ENCODE data around the gene CACNA1G.

DNA sequence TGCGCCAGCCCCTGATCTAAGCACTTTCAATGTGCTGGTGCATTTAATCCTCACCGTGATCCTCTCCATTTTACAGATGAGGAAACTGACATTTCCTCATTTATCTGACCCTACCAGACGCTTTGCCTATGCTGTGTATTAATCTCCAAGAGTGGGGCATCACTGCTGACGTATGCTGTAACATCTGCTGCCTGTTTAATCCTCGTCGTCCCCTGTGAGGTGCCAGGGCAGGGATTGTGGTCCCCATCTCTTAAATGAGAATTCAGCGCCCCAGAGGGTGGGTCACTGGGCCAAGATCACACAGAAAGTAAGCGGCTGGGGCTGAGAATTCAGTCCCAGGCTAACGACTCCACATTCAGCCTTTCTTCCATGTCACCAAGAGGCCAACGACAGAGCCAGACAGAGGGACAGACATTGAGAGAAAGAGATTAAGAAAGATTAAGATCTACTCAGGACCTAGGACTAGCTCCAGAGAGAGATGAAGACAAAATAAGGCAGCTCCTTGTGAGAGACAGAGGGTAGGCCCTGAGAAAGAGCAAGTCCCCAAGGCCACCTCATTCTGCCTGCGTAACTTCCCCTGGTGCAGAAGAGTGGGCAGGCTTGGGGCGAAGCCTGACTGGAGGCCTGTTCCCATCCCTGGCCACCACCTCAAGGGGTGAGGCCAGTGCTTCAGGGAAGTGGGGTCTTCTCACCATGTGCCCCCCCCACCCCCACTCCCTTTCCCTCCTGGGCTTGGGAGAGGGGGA is 13.5 kb downstream of the CACNA1G start:
- TF ChIP-seq, protein P1, sequence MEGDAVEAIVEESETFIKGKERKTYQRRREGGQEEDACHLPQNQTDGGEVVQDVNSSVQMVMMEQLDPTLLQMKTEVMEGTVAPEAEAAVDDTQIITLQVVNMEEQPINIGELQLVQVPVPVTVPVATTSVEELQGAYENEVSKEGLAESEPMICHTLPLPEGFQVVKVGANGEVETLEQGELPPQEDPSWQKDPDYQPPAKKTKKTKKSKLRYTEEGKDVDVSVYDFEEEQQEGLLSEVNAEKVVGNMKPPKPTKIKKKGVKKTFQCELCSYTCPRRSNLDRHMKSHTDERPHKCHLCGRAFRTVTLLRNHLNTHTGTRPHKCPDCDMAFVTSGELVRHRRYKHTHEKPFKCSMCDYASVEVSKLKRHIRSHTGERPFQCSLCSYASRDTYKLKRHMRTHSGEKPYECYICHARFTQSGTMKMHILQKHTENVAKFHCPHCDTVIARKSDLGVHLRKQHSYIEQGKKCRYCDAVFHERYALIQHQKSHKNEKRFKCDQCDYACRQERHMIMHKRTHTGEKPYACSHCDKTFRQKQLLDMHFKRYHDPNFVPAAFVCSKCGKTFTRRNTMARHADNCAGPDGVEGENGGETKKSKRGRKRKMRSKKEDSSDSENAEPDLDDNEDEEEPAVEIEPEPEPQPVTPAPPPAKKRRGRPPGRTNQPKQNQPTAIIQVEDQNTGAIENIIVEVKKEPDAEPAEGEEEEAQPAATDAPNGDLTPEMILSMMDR (IDR thresholded peaks at IDR 0.05; ENCODE audit: insufficient read depth, low read depth, low read length) = no peak
- TF ChIP-seq EZH2 (IDR thresholded peaks at IDR 0.05; ENCODE audit: insufficient read depth, low read length) = no peak
